Naive thymus-derived CD8-positive, alpha-beta T cell (primary cell): Measurements from ENCODE around the gene EIF5. TPM values are rescaled to one million over a fixed set of nuclear protein-coding genes. Genes with fewer than 3 reads are reported as not detected.

Experiments
- ATAC-seq, 2 donors: fragments of 150-1000 bp; cut with Tn5 transposase in 1 of 2; sonication (Bioruptor Pico), chemical (Tn5 transposase) in 1 of 2; 1 replicate in 1 of 2; 2 replicates in 1 of 2; pipeline ENCODE4 v1.10.0; 2021; ENCODE audit warnings: mild to moderate bottlenecking in 2 of 2, moderate library complexity in 2 of 2
- POLR2A ChIA-PET: fragments of 350-600 bp; sonication (Branson Sonifier 250); formaldehyde crosslinking; loops from one replicate; lab custom pipeline; 2021; ENCODE audit warnings: antibody characterized with exemption; lab: Charles Lee
- DNase-seq, 10 donors: peaks; one replicate each; pipeline versions ENCODE4 v3.0.0 to v3.0.0-alpha.2; 2020 to 2022
- H3K27ac Mint-ChIP-seq, 10 donors: one replicate each; pipeline ENCODE4 v1.8.0; 2020 to 2022; ENCODE audit warnings: mild to moderate bottlenecking in 10 of 10, mixed read lengths in 10 of 10, moderate library complexity in 4 of 10, inconsistent platforms in 1 of 10
- H3K27me3 Mint-ChIP-seq, 5 donors: one replicate each; pipeline ENCODE4 v1.8.0; 2021 to 2022; ENCODE audit warnings: mixed read lengths in 5 of 5
- H3K36me3 Mint-ChIP-seq, 3 donors: one replicate each; pipeline ENCODE4 v1.8.0; 2020 to 2022; ENCODE audit warnings: mixed read lengths in 3 of 3, mild to moderate bottlenecking in 2 of 3, inconsistent platforms in 1 of 3
- H3K4me1 Mint-ChIP-seq, 4 donors: one replicate each; pipeline ENCODE4 v1.8.0; 2021 to 2022; ENCODE audit warnings: mixed read lengths in 4 of 4
- H3K4me3 Mint-ChIP-seq, 10 donors: one replicate each; pipeline ENCODE4 v1.8.0; 2020 to 2022; ENCODE audit warnings: mild to moderate bottlenecking in 10 of 10, mixed read lengths in 10 of 10, moderate library complexity in 6 of 10, inconsistent platforms in 1 of 10
- H3K9me3 Mint-ChIP-seq, 9 donors: one replicate each; pipeline ENCODE4 v1.8.0; 2020 to 2022; ENCODE audit warnings: mixed read lengths in 9 of 9, mild to moderate bottlenecking in 3 of 9, inconsistent platforms in 1 of 9, moderate library complexity in 1 of 9
- polyA plus RNA-seq, 3 donors: library from polyadenylated mRNA; unstranded; fragments of 300-500 nt; fragmentation: Illumina TruSeq; gene quantifications; one replicate each; pipeline ENCODE4 v1.2.3, GENCODE V29; 2021
- total RNA-seq, 8 experiments: library from RNA in 2 of 8; stranded (reverse) in 2 of 8; gene quantifications; one replicate each; pipeline ENCODE4 v1.2.3 and lab custom pipeline; 2021 to 2026

The EIF5 gene
- total and polyA plus RNA-seq, 5 experiments from 2014 or later = 283 to 375 (median 332) TPM

GRCh38 chr14:103393676-103394626 is 59.9 kb downstream of the EIF5 start:
- Mint-ChIP-seq H3K27me3 (no peaks in the 10 kb centered on the region), H3K9me3 (no peaks in the 10 kb centered on the region), H3K4me3 (peak overlapping the region in 9 of 10 donors; percentile 48 to 75 (median 64)), H3K27ac (peak overlapping the region in 8 of 10 donors; percentile 42 to 84 (median 78)), H3K4me1 (peaks cover 26 to 85% (median 66%) of the 10 kb centered on the region in 4 donors), H3K36me3 (peaks cover 0 to 5% (median 0%) of the 10 kb centered on the region in 3 donors)
- ATAC-seq (peak; percentile 16 to 29), DNase-seq (peak in 2 of 10 donors; percentile 22 to 23)
- POLR2A ChIA-PET = interaction anchor here (1.3 to 4.3 kb wide), 2 partner anchors 10 to 61 kb away, joined by 4 to 17 read pairs; partner anchors contain the start of gene EIF5

Other genes with a start within 250 kb of the EIF5 start
- gene EXOC3L4, start 239.5 kb upstream of the EIF5 start, total RNA-seq = not detected
- gene EXOC3L4, start 239.5 kb upstream of the EIF5 start, polyA plus RNA-seq = not detected
- gene TNFAIP2, start 210.8 kb upstream of the EIF5 start, total RNA-seq = 1 to 10 TPM in 1 of 2 experiments, under 1 TPM in 1; 0.55 to 1.0 TPM
- not detected for gene TNFAIP2, start 210.8 kb upstream of the EIF5 start, polyA plus RNA-seq
- 100 to 1,000 TPM; 123 to 128 TPM for gene MARK3, start 51.2 kb downstream of the EIF5 start, total RNA-seq
- 10 to 100 TPM; 26.8 to 36.5 (median 30.7) TPM for gene MARK3, start 51.2 kb downstream of the EIF5 start, polyA plus RNA-seq
- gene CKB, start 188.6 kb downstream of the EIF5 start, total RNA-seq = under 1 TPM in 1 of 2 experiments, not detected in 1; 0.69 TPM
- 1 to 10 TPM in 1 of 3 donors, not detected in 2; 1.8 TPM for gene CKB, start 188.6 kb downstream of the EIF5 start, polyA plus RNA-seq
- gene TRMT61A, start 195.0 kb downstream of the EIF5 start, total RNA-seq = 10 to 100 TPM; 15.3 to 16.7 TPM
- gene TRMT61A, start 195.0 kb downstream of the EIF5 start, polyA plus RNA-seq = 10 to 100 TPM in 1 of 3 donors, 1 to 10 TPM in 2; 6.7 to 11.2 (median 7.0) TPM
- 10 to 100 TPM; 41.1 to 46.9 TPM for gene BAG5, start 228.4 kb downstream of the EIF5 start, total RNA-seq
- 10 to 100 TPM; 39.0 to 48.5 (median 47.5) TPM for gene BAG5, start 228.4 kb downstream of the EIF5 start, polyA plus RNA-seq
- gene COA8, start 228.7 kb downstream of the EIF5 start, total RNA-seq = 10 to 100 TPM; 27.4 to 29.1 TPM
- 10 to 100 TPM; 47.3 to 72.0 (median 48.2) TPM for gene COA8, start 228.7 kb downstream of the EIF5 start, polyA plus RNA-seq